ENCODE results near the gene LTBP1.

DNA sequence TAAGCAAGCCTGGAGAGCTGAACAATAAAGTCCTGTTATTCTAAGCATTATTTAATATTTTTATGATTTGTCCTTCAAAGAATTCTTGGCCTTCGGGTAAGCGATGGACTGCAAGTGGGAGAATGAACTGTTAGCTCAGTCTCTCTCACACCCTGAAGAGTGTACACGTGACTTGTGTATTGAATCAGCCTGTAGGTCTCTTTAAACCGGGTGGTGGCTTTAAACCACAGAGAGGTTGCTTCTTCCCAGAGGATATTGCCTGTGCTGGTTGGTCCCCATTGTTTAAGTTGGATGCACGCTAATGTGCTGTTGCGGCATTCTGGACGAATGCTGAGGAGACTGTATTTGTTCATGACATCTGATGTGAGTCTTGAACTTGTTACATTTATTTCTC lies 183.3 kb downstream of the LTBP1 start:
- TF ChIP-seq, protein P1, sequence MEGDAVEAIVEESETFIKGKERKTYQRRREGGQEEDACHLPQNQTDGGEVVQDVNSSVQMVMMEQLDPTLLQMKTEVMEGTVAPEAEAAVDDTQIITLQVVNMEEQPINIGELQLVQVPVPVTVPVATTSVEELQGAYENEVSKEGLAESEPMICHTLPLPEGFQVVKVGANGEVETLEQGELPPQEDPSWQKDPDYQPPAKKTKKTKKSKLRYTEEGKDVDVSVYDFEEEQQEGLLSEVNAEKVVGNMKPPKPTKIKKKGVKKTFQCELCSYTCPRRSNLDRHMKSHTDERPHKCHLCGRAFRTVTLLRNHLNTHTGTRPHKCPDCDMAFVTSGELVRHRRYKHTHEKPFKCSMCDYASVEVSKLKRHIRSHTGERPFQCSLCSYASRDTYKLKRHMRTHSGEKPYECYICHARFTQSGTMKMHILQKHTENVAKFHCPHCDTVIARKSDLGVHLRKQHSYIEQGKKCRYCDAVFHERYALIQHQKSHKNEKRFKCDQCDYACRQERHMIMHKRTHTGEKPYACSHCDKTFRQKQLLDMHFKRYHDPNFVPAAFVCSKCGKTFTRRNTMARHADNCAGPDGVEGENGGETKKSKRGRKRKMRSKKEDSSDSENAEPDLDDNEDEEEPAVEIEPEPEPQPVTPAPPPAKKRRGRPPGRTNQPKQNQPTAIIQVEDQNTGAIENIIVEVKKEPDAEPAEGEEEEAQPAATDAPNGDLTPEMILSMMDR (IDR thresholded peaks at IDR 0.05; ENCODE audit: insufficient read depth, low read length) = no peak
- no peak for TF ChIP-seq POLR2AphosphoS5 (IDR thresholded peaks at IDR 0.05; ENCODE audit: low read depth)
- TF ChIP-seq, protein P2, sequence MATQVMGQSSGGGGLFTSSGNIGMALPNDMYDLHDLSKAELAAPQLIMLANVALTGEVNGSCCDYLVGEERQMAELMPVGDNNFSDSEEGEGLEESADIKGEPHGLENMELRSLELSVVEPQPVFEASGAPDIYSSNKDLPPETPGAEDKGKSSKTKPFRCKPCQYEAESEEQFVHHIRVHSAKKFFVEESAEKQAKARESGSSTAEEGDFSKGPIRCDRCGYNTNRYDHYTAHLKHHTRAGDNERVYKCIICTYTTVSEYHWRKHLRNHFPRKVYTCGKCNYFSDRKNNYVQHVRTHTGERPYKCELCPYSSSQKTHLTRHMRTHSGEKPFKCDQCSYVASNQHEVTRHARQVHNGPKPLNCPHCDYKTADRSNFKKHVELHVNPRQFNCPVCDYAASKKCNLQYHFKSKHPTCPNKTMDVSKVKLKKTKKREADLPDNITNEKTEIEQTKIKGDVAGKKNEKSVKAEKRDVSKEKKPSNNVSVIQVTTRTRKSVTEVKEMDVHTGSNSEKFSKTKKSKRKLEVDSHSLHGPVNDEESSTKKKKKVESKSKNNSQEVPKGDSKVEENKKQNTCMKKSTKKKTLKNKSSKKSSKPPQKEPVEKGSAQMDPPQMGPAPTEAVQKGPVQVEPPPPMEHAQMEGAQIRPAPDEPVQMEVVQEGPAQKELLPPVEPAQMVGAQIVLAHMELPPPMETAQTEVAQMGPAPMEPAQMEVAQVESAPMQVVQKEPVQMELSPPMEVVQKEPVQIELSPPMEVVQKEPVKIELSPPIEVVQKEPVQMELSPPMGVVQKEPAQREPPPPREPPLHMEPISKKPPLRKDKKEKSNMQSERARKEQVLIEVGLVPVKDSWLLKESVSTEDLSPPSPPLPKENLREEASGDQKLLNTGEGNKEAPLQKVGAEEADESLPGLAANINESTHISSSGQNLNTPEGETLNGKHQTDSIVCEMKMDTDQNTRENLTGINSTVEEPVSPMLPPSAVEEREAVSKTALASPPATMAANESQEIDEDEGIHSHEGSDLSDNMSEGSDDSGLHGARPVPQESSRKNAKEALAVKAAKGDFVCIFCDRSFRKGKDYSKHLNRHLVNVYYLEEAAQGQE (IDR thresholded peaks at IDR 0.05; ENCODE audit: insufficient replicate concordance, low read depth) = no peak

All from HL-60 (cell line).